Lower leg skin (tissue), 3 donors: ENCODE measurements around the gene GAGE10.

Experiments
- POLR2A ChIP-seq, 2 donors: fragments of 450-650 bp; IDR thresholded peaks; one replicate each; pipeline ENCODE4 v1.6.1; 2016 to 2017; ENCODE audit warnings: antibody characterized with exemption in 2 of 2, mild to moderate bottlenecking in 1 of 2, moderate library complexity in 1 of 2
- TF ChIP-seq, protein P1 (sequence below), 3 donors: fragments of 450-650 bp; IDR thresholded peaks; one replicate each; pipeline ENCODE4 v1.5.1; 2016; ENCODE audit warnings: antibody characterized with exemption in 3 of 3, mild to moderate bottlenecking in 3 of 3, moderate library complexity in 2 of 3

DNA sequence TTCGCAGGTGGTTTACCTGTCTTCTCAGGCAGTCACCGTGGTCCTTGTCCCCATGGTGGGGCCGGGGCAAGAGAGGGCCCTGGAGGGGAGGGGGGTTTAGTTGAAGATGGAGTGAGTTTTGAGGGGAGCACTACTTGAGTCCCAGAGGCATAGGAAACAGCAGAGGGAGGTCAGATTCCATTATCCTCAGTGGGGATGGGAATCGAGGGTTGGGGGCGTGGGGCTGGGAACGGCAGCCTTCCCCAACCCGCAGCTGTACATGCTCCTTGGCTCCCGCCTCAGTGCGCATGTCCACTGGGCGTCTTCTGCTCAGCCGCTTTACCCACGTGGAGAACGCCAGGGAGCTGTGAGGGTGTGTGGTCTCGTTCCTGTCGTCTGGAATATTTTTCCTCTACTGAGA lies at the start of gene GAGE10:
- no peak for TF ChIP-seq POLR2A (IDR thresholded peaks at IDR 0.05)
- TF ChIP-seq, protein P1, sequence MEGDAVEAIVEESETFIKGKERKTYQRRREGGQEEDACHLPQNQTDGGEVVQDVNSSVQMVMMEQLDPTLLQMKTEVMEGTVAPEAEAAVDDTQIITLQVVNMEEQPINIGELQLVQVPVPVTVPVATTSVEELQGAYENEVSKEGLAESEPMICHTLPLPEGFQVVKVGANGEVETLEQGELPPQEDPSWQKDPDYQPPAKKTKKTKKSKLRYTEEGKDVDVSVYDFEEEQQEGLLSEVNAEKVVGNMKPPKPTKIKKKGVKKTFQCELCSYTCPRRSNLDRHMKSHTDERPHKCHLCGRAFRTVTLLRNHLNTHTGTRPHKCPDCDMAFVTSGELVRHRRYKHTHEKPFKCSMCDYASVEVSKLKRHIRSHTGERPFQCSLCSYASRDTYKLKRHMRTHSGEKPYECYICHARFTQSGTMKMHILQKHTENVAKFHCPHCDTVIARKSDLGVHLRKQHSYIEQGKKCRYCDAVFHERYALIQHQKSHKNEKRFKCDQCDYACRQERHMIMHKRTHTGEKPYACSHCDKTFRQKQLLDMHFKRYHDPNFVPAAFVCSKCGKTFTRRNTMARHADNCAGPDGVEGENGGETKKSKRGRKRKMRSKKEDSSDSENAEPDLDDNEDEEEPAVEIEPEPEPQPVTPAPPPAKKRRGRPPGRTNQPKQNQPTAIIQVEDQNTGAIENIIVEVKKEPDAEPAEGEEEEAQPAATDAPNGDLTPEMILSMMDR (IDR thresholded peaks at IDR 0.05) = no peak
